Measurements from ENCODE around the gene MR1. TPM values are rescaled to one million over a fixed set of nuclear protein-coding genes. Genes with fewer than 3 reads are reported as not detected.
A peak's percentile ranks its signal among the peaks of the same experiment; 100 is the strongest.
"Not testable (repeated sequence)": the region's sequence is repeated elsewhere in the genome, so short reads cannot be mapped to it uniquely, and the experiment has no call there.

The MR1 gene
- polyA plus RNA-seq, 1 of the 3 experiments (the other 2 are of a cell fraction), result 7.0 TPM

- H3K4me2 ChIP-seq, result peak overlapping the region; percentile 59
- no peaks in the 10 kb centered on the region for H4K20me1 ChIP-seq (ENCODE audit: insufficient read depth)
- H3K27me3 ChIP-seq (ENCODE audit: insufficient read depth), result no peaks in the 10 kb centered on the region
- H3K4me1 ChIP-seq (ENCODE audit: control insufficient read depth in 1 of 2, insufficient read depth in 2 of 2, low read depth in 1 of 2, low read length in 1 of 2), result peaks cover 0 to 10% of the 10 kb centered on the region in 2 experiments; a peak in 2 of 4 replicates
- H3K27ac ChIP-seq (ENCODE audit: low read depth in 2 of 2, low read length in 1 of 2), result peak overlapping the region; percentile 64 to 67
- H2AFZ ChIP-seq (ENCODE audit: low read depth), result peak overlapping the region; percentile 89
- H3K9ac ChIP-seq, result peak overlapping the region; percentile 43
- POLR2A ChIA-PET, result interaction anchor here (1.3 kb wide), 1 partner anchor 11 kb away, joined by 5 read pairs; no protein-coding TSS in a partner anchor
- H3F3A ChIP-seq (replicated peaks; ENCODE audit: insufficient read depth), result no peaks in the 10 kb centered on the region
- no peaks in the 10 kb centered on the region for H3K9me3 ChIP-seq
- CTCF ChIA-PET, result interaction anchor here (1.2 to 9.8 kb wide), 2 partner anchors 8 to 111 kb away, joined by 4 to 91 read pairs; no protein-coding TSS in a partner anchor
- 50% methylated on average over 2 of the region's 2 CpGs for WGBS (ENCODE audit: low lambda C conversion rate)
- H3K9me2 ChIP-seq, result no peaks in the 10 kb centered on the region
- H3K36me3 ChIP-seq (replicated peaks in 1 of 2; ENCODE audit: control insufficient read depth in 1 of 2, insufficient read depth in 2 of 2, low read length in 1 of 2), result no peaks in the 10 kb centered on the region
- H3K79me2 ChIP-seq (ENCODE audit: insufficient read depth), result no peaks in the 10 kb centered on the region
- DNase-seq, result no peak
- TF ChIP-seq MAX (IDR thresholded peaks at IDR 0.05; ENCODE audit: low read depth) (0 out of 2 replicates have a peak, but pooled peaks have one; percentile 19), SMC3 (IDR thresholded peaks at IDR 0.05; ENCODE audit: low read depth, low read length) (no peak), ELF1 (IDR thresholded peaks at IDR 0.05) (no peak), JUND (IDR thresholded peaks at IDR 0.05) (no peak)
- H3K4me3 ChIP-seq (ENCODE audit: low read depth in 2 of 2, low read length in 1 of 2), result peak overlapping the region; percentile 24 to 33; a peak in 1 of 4 replicates
These were observed 520 bp upstream of the MR1 start for GRCh38 chr1:181033128-181033798.

GRCh38 chr1:181035210-181035609, 1.4 kb downstream of the MR1 start:
- H3K9me3 ChIP-seq; H3K9me2 ChIP-seq; H4K20me1 ChIP-seq (ENCODE audit: insufficient read depth); H2AFZ ChIP-seq (ENCODE audit: low read depth); H3K4me3 ChIP-seq (ENCODE audit: low read depth in 2 of 2, low read length in 1 of 2); H3K27me3 ChIP-seq (ENCODE audit: insufficient read depth); H3F3A ChIP-seq (replicated peaks; ENCODE audit: insufficient read depth); DNase-seq; H3K27ac ChIP-seq (ENCODE audit: low read depth in 2 of 2, low read length in 1 of 2); H3K4me1 ChIP-seq (ENCODE audit: control insufficient read depth in 1 of 2, insufficient read depth in 2 of 2, low read depth in 1 of 2, low read length in 1 of 2); H3K79me2 ChIP-seq (ENCODE audit: insufficient read depth); H3K4me2 ChIP-seq; H3K36me3 ChIP-seq (replicated peaks in 1 of 2; ENCODE audit: control insufficient read depth in 1 of 2, insufficient read depth in 2 of 2, low read length in 1 of 2); POLR2A ChIA-PET; H3K9ac ChIP-seq: not testable (repeated sequence)
- WGBS (ENCODE audit: low lambda C conversion rate), result 93% methylated on average over 4 of the region's 4 CpGs
- CTCF ChIA-PET, result interaction anchor here (1.6 to 9.8 kb wide), 2 partner anchors 109 to 118 kb away, joined by 4 to 91 read pairs; no protein-coding TSS in a partner anchor

GRCh38 chr1:181036107-181036836, 2.5 kb downstream of the MR1 start:
- H3K36me3 ChIP-seq (replicated peaks in 1 of 2; ENCODE audit: control insufficient read depth in 1 of 2, insufficient read depth in 2 of 2, low read length in 1 of 2), result no peaks in the 10 kb centered on the region
- H3K27me3 ChIP-seq (ENCODE audit: insufficient read depth), result no peaks in the 10 kb centered on the region
- no peak overlapping the region for H3K9ac ChIP-seq
- no peaks in the 10 kb centered on the region for H3K9me2 ChIP-seq
- no peak overlapping the region for H2AFZ ChIP-seq (ENCODE audit: low read depth)
- no peaks in the 10 kb centered on the region for H3K79me2 ChIP-seq (ENCODE audit: insufficient read depth)
- no peaks in the 10 kb centered on the region for H4K20me1 ChIP-seq (ENCODE audit: insufficient read depth)
- TF ChIP-seq SIN3A (IDR thresholded peaks at IDR 0.05; ENCODE audit: borderline replicate concordance, low read depth, low read length), result no peak
- TF ChIP-seq, protein P1, sequence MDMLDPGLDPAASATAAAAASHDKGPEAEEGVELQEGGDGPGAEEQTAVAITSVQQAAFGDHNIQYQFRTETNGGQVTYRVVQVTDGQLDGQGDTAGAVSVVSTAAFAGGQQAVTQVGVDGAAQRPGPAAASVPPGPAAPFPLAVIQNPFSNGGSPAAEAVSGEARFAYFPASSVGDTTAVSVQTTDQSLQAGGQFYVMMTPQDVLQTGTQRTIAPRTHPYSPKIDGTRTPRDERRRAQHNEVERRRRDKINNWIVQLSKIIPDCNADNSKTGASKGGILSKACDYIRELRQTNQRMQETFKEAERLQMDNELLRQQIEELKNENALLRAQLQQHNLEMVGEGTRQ (IDR thresholded peaks at IDR 0.05; ENCODE audit: borderline replicate concordance, low read depth, low read length), result no peak
- TF ChIP-seq RFX5 (IDR thresholded peaks at IDR 0.05; ENCODE audit: low read length), result no peak
- TF ChIP-seq GATA2 (CRISPR knock-in tag; IDR thresholded peaks at IDR 0.05), result no peak
- TF ChIP-seq TEAD4 (IDR thresholded peaks at IDR 0.05; ENCODE audit: borderline replicate concordance, insufficient read depth), result no peak
- no peak for TF ChIP-seq CHD2 (IDR thresholded peaks at IDR 0.05; ENCODE audit: low read length, partially characterized antibody)
- no peak for TF ChIP-seq JUND (IDR thresholded peaks at IDR 0.05)
- no peak for TF ChIP-seq MXI1 (IDR thresholded peaks at IDR 0.05; ENCODE audit: low read depth, low read length)
- TF ChIP-seq YY1 (IDR thresholded peaks at IDR 0.05; ENCODE audit: low read depth), result no peak
- TF ChIP-seq TAF1 (IDR thresholded peaks at IDR 0.05; ENCODE audit: borderline replicate concordance, low read depth, low read length), result no peak
- TF ChIP-seq RCOR1 (IDR thresholded peaks at IDR 0.05; ENCODE audit: low read length), result no peak
- no peak for TF ChIP-seq EZH2phosphoT487 (IDR thresholded peaks at IDR 0.05; ENCODE audit: borderline replicate concordance, low read depth)
- no peaks in the 10 kb centered on the region for H3K9me3 ChIP-seq
- CTCF ChIA-PET, result interaction anchor here (1.5 to 9.8 kb wide), 3 partner anchors 108 to 127 kb away, joined by 3 to 91 read pairs (median 4); no protein-coding TSS in a partner anchor
- DNase-seq, result no peak
- H3K4me3 ChIP-seq (ENCODE audit: low read depth in 2 of 2, low read length in 1 of 2), result no peak overlapping the region
- no peaks in the 10 kb centered on the region for H3F3A ChIP-seq (replicated peaks; ENCODE audit: insufficient read depth)
- no peak overlapping the region for H3K27ac ChIP-seq (ENCODE audit: low read depth in 2 of 2, low read length in 1 of 2)
- WGBS (ENCODE audit: low lambda C conversion rate), result 83% methylated on average over 4 of the region's 4 CpGs
- no peak overlapping the region for H3K4me2 ChIP-seq
- peaks cover 0 to 10% of the 10 kb centered on the region in 2 experiments; a peak in 2 of 4 replicates for H3K4me1 ChIP-seq (ENCODE audit: control insufficient read depth in 1 of 2, insufficient read depth in 2 of 2, low read depth in 1 of 2, low read length in 1 of 2)
- POLR2A ChIA-PET, result no interaction called here

Measured in SK-N-SH (cell line).